NCI-H2107 (cell line): Measurements from ENCODE around the gene KLK6.
A peak's percentile ranks its signal among the peaks of the same experiment; 100 is the strongest.

Source experiments
- DNase-seq: peaks from one replicate; lab custom pipeline; 2025; lab: John Stamatoyannopoulos, UW

KLK6 gene

DNA sequence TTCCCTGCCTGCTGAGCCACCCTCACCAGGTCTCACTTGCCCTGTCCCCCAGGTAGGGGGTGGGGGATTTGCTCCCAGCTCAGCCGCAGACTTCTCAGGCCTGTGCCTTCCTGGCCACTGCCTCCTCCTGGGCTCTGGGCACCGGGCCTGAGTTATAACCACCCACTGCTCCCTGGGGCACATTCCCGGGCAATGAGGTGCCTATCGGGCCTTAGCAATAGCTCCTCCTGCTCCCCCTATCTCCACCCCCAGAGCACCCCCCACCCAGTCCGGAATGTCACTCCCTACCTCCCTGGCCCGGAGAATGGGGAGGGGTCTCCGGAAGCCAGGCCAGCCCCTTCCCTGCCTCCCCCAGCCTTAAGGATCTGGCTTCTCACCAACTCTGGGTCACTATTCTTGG is 16.5 kb downstream of the KLK6 start, which contains the start of gene KLK5:
Gene KLK5 (minus strand): TSS at position 129 of the 400 bp plus-strand sequence. CDS start 381 bp downstream, outside the sequence.
- DNase-seq = no peak

DNA sequence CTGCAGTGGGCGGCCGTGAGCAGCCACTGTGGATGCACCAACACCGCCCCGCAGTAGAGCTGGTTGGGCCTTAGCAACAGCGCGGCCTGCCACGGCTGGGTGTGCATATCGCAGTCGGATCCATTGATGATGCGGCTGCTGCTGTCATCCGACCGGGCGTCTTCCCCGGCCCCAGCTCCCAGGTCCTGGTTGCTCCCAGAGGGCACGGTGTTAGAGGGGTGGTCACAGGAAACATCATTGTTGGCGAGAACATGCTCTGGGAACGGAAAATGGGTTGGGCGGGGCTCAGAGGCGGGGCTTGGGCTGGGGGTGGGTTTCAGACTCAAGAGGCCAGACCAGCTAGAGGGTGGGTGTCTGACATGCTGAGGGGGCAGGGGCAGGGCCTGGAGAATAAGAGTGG is 19.5 kb downstream of the KLK6 start:
- DNase-seq = no peak

DNA sequence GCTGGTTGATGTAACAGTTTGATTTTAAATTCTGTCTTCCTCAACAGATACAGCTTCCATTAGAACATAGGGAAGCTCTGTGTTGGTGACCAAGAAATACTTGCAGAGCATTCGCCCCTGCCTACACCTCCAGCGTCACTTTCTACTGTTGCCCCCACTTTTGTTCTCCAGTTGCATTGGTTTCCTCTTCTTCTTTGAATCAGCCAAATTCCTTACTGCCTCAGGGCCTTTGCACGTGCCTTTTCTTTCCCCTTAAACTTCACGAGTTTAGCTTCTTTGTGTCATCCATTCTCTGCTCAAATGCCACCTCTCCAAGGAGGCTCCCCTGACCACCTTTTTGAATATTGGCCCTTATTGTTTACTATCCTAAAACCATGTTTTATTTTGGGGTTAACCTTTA is 22.3 kb downstream of the KLK6 start:
- no peak for DNase-seq

DNA sequence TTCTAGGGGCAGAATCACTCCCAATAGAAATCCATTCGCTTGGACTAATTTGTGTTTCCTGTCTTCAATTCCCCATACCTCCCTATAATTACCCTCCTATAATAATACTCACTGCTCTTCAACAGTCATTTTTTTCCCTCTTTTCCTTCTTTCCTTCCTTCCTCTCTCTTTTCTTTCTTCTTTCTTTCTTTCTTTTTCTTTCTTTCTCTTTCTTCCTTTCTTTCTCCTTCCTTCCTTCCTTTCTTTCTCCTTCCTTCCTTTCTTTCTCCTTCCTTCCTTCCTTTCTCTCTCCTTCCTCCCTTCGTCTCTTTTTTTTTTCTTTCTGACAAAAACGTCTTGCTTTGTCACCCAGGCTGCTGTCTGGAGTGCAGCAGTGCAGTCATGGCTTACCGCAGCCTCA is 24.6 kb downstream of the KLK6 start:
- DNase-seq = no peak

DNA sequence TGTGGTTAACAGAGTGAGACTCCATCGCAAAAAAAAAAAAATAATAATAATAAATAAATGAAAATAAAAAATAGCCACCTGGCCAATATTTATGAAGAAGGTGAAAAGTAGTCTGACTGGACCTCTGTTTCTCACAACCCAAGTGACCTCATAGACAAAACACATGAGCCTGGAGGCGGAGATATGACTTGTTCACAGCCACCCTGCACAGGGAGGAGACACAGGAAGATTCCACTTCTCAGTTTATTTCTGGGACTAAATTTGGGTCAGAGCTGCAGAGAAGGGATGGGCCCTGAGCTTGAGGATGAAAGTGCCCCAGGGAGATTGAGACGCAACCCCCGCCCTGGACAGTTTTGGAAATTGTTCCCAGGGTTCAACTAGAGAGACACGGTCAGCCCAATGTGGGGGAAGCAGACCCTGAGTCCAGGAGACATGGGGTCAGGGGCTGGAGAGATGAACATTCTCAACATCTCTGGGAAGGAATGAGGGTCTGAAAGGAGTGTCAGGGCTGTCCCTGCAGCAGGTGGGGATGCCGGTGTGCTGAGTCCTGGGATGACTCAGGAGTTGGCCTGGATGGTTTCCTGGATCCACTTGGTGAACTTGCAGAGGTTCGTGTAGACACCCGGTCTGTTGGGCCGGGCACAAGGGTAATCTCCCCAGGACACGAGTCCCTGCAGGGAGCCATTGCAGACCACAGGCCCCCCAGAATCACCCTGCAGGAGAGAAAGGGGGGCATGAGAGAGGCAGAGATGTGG is 26.1 kb downstream of the KLK6 start:
- DNase-seq = no peak

GRCh38 chr19:50939596-50939995 is 29.8 kb downstream of the KLK6 start:
- no peak for DNase-seq

DNA sequence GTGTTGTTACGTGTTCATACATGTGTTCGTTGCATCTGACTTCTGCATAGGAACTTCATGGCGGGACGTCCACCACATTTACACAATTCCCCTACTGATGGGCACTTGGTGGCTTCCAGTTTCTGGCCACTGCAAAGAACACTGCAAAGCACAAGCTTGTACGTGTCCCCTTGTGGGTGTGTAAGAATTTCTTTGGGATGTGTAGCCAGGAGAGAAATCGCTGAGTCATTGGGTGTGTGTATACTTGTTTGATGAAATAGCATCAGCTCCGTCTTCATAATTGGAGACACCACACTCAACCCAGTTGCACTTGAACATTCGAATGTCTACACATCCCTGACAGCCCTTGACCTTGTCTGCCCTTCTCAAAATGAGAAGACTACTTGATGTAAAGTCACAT is 35.8 kb downstream of the KLK6 start:
- no peak for DNase-seq

GRCh38 chr19:50932690-50933083 is 36.7 kb downstream of the KLK6 start:
- no peak for DNase-seq

GRCh38 chr19:50932018-50932689 is 37.2 kb downstream of the KLK6 start:
- DNase-seq = no peak

DNA sequence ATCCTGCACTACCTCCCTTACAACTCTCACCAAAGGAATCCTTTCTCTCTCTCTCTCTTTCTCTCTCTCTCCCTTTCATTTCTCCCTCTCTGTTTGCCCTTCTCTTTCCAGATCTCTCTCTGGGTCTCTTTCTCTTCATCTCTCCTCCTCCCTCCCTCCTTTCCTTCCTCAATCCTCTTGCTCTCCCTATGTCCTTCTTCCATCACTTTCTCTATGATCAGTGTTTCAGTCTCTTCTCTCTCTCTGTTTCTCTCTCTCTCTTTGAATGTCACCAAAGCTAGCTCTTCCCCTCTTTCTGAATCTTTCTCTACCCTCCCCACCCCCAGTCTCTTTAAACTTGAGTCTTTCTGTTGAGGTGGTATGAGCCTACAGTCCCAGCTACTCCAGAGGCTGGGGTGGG is 38.4 kb downstream of the KLK6 start:
- no peak for DNase-seq

DNA sequence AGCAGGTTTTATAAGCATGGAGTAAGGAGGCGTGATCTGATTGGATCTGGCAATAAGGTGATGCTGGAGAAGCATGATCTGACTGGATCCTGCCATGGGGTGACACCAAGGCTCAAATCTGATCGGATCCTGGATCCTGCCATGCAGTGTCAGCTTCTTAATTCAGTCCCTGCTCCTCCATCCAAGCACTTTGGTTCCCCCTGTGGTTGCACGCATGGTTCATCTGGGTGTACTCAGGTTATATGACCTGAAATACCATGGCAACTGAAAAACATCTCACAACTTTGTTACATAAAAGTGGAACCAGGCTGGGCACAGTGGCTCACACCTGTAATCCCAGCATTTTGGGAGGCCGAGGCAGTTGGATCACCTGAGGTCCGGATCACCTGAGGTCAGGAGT is 40.6 kb downstream of the KLK6 start:
- DNase-seq = peak; percentile 17

- no peak for DNase-seq
These were observed 43.2 kb downstream of the KLK6 start for GRCh38 chr19:50926144-50926543.

- no peak for DNase-seq
These were observed 43.7 kb downstream of the KLK6 start for GRCh38 chr19:50925734-50926133.

GRCh38 chr19:50924586-50924985 is 44.8 kb downstream of the KLK6 start:
- no peak for DNase-seq

GRCh38 chr19:50922317-50922853 is 47.0 kb downstream of the KLK6 start:
- peak; percentile 60 for DNase-seq

GRCh38 chr19:50921426-50922316 is 47.7 kb downstream of the KLK6 start:
- no peak for DNase-seq

DNA sequence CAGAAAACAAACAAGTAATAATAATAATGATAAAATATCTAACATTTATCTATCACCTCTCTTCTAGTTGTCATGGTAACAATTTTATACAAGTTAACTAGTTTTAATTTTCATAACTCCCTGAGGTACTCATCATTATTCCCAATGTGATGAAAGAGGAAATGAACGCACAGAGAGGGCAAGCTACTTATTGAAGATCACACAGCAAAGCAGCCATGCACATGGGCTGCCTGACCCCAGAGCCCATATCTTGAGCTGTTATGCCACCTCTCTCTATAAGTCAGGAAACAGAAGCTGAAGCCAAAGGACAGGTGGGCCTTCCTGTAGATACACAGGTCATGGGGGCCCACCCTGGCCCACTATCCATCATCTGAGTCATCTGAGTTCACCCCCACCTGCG is 53.3 kb downstream of the KLK6 start:
- DNase-seq = no peak

DNA sequence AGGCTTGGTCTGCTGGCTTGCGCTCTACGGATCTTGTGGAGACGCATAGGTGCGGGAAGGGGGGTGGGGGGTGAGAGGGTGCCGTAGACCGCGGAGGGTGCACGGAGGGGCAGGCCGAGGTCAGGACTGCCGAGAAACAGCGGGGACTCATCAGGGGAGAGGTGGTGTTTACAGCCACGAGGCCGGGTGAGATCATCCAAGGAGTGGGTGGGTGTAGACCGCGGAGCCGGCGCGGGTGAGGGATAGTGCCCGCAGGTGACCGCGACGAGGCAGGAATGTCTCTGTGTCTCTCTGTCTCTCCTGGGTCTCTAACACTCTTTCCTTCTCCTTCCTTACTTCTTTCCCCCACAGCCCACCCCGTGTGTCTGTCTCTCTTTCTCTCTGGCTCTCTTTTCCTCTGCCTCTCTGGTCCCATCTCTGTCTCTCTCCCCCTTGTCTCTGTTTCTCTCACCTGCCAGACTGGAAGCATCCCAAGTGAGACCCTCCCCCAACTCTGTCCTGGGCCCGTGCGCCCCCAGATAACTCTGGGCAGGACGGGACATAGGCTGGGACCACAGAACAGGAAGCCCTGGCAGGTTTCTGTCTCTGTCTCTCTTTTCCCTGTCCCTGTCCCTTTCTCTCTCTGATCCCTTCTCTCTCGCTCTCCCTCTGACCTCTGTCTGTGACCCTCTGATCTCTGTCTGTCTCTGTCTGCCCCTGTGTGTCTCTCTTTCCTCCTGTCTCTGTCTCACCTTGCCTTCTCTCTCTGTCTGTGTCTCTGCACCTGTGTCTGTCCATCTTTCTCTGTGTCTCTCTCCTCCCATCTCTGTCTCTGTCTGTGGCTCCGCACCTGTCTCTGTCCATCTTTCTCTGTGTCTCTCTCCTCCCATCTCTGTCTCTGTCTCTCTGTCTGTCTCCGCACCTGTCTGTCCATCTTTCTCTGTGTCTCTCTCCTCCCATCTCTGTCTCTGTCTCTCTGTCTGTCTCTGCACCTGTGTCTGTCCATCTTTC is 56.4 kb downstream of the KLK6 start:
- no peak for DNase-seq

DNA sequence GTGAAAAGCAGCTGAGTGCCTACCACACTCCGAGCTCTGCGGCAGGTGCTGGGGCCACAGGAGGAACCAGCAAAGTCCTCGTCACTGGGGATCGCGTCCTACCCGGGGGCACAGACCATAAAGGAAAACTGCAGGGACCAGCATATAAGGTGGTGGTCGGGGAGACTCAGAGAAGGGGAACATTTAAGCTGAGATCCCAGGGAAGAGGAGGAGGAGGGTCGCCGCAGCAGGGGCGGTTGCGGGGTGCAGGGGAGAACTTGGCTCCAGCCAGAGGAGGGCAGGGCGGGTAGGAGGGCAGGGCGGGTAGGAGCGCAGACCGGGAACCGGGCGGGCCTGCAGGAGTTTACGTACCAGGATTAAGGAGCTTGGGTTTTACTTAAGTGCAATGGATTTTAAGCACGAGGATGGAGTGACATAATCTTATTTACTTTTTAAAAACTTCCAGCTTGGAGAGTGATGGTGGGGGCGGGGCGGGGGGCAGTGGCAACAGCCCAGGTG is 57.2 kb downstream of the KLK6 start:
- no peak for DNase-seq

DNA sequence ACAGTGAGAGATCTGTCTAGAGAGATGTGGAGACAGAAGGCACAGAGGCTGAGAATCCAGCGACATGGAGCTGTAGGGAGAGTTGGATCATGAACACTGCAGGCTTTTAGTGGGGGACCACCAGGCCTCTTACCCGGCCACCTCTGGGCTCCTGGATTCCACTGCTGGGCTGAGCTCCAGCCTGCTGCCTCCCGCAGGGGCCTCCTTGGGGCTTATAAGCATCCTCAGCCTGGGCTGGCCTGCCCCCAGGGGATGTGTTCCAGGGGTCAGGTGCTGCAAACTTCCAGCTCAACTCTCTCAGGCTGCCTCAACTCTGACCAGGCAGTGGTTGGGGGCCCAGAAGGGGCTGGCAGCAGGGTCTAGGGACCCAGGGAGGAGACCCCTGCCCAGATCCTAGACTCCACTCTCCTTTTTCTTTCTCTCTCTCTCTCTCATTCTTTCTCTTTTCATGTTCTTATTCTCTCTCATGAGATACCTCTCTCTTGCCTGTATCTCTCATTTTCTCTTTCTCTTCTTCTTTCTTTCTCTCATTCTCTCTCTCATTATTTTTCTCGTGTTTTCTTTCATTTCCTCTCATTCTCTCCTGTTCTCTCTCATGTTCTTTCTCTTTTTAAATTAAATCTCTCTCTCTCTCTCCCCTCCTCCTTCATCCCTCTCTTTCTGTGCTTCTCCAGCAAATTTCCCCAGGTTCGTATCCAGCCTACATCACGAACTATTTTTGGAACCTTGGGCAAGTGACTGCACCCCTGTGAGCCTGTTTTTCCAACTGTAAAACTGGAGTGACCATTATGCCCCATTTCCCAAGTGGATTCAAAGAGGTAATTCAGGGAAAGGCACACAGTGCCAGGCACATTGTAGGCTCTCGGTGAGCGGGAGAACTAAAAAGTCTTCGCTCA is 57.9 kb downstream of the KLK6 start, which contains the start of gene KLK4:
Gene KLK4 (minus strand): TSS at position 190 of the 896 bp plus-strand sequence. CDS start 657 bp downstream, outside the sequence.
- no peak for DNase-seq
